GM18507 (cell line): Measurements from ENCODE around the gene ARL13B.
"Not testable (repeated sequence)": the region's sequence is repeated elsewhere in the genome, so short reads cannot be mapped to it uniquely, and the experiment has no call there.

Source experiments
- DNase-seq: peaks from one replicate; pipeline ENCODE4 v3.0.0; 2011; ENCODE audit warnings: low read depth; ENCODE audit not compliant: insufficient read length; ENCODE audit errors: extremely low spot score
- FAIRE-seq: peaks from 2 replicates; lab custom pipeline; 2011; peaks lifted over from hg19 to GRCh38; lab: Jason Lieb, UNC

The ARL13B gene

GRCh38 chr3:93979850-93980676 lies at the start of gene ARL13B:
Gene ARL13B (plus strand): TSS chr3:93980155. CDS start chr3:93980424, 269 bp downstream.
- FAIRE-seq: peak; percentile 100
- DNase-seq: peak; percentile 91

GRCh38 chr3:93931597-93932229 lies 48.2 kb upstream of the ARL13B start:
- FAIRE-seq (no peak), DNase-seq (no peak)

- FAIRE-seq (no peak), DNase-seq (no peak)
These were observed 45.4 kb upstream of the ARL13B start for GRCh38 chr3:93934366-93935046.

- no peak for DNase-seq
- no peak for FAIRE-seq
These were observed 43.4 kb upstream of the ARL13B start for GRCh38 chr3:93936549-93936948.

GRCh38 chr3:93937485-93937884 lies 42.5 kb upstream of the ARL13B start:
- FAIRE-seq, DNase-seq: not testable (repeated sequence)

- DNase-seq, FAIRE-seq: not testable (repeated sequence)
These were observed 30.0 kb upstream of the ARL13B start for GRCh38 chr3:93949958-93950357.

- no peak for FAIRE-seq
These were observed 18.9 kb upstream of the ARL13B start for GRCh38 chr3:93961026-93961425.

GRCh38 chr3:93961489-93961888 lies 18.5 kb upstream of the ARL13B start:
- FAIRE-seq (no peak), DNase-seq (no peak)

More at GRCh38 chr3:93961026-93961425, 18.9 kb upstream of the ARL13B start:
- DNase-seq: no peak

GRCh38 chr3:93962798-93963197 lies 17.2 kb upstream of the ARL13B start:
- DNase-seq (no peak), FAIRE-seq (no peak)

GRCh38 chr3:93965106-93965505 lies 14.8 kb upstream of the ARL13B start:
- not testable (repeated sequence) for FAIRE-seq

GRCh38 chr3:93969443-93969842 lies 10.5 kb upstream of the ARL13B start:
- DNase-seq (no peak), FAIRE-seq (no peak)

More at GRCh38 chr3:93965106-93965505, 14.8 kb upstream of the ARL13B start:
- not testable (repeated sequence) for DNase-seq

- DNase-seq (no peak), FAIRE-seq (no peak)
These were observed 10.0 kb upstream of the ARL13B start for GRCh38 chr3:93969997-93970396.

GRCh38 chr3:93973131-93974126 lies 6.5 kb upstream of the ARL13B start, which contains the start of gene PROS1:
Gene PROS1 (minus strand): TSS chr3:93973896. CDS start chr3:93973749, 147 bp downstream.
- FAIRE-seq: no peak
- DNase-seq: peak; percentile 7

GRCh38 chr3:93981649-93982048 lies 1.7 kb downstream of the ARL13B start:
- FAIRE-seq (no peak), DNase-seq (no peak)

- DNase-seq (no peak), FAIRE-seq (no peak)
These were observed 3.5 kb downstream of the ARL13B start for GRCh38 chr3:93983408-93983807.

GRCh38 chr3:93984618-93985017 lies 4.7 kb downstream of the ARL13B start:
- no peak for FAIRE-seq
- no peak for DNase-seq

GRCh38 chr3:93988283-93988682 lies 8.3 kb downstream of the ARL13B start:
- no peak for FAIRE-seq
- DNase-seq: no peak

GRCh38 chr3:93988764-93989163 lies 8.8 kb downstream of the ARL13B start:
- DNase-seq: no peak
- FAIRE-seq: no peak

GRCh38 chr3:93989241-93989640 lies 9.3 kb downstream of the ARL13B start:
- DNase-seq (no peak), FAIRE-seq (no peak)
